RWPE2 (cell line): Measurements from ENCODE around the gene FCRL1.

Experiments
- ATAC-seq: fragments of 200-7000 bp; cut with Tn5 transposase; 3 replicates; pipeline ENCODE4 v1.9.1; 2021; ENCODE audit warnings: low read depth
- DNase-seq: peaks from one replicate; pipeline ENCODE4 v3.0.0-alpha.2; 2020; ENCODE audit warnings: low spot score
- H3K27ac ChIP-seq: fragments of 450-650 bp; 2 replicates; pipeline ENCODE4 v1.5.1; 2017; ENCODE audit warnings: mild to moderate bottlenecking; ENCODE audit not compliant: poor library complexity, severe bottlenecking
- H3K27me3 ChIP-seq: fragments of 250-450 bp; sonication (Bioruptor Pico); 2 replicates; pipeline ENCODE4 v1.5.1; 2021; ENCODE audit warnings: mild to moderate bottlenecking, moderate library complexity; ENCODE audit not compliant: insufficient read depth, poor library complexity, severe bottlenecking
- H3K36me3 ChIP-seq: fragments of 250-450 bp; sonication (Bioruptor Pico); 2 replicates; pipeline ENCODE4 v1.5.1; 2020; ENCODE audit warnings: low read depth, mild to moderate bottlenecking, moderate library complexity
- H3K4me1 ChIP-seq: fragments of 250-450 bp; sonication (Bioruptor Pico); 2 replicates; pipeline ENCODE4 v1.5.1; 2021; ENCODE audit warnings: mild to moderate bottlenecking, moderate library complexity; ENCODE audit not compliant: insufficient read depth, poor library complexity, severe bottlenecking
- H3K4me3 ChIP-seq: fragments of 250-450 bp; sonication (Bioruptor Pico); 2 replicates; pipeline ENCODE4 v1.5.1; 2021; ENCODE audit warnings: mild to moderate bottlenecking, moderate library complexity; ENCODE audit not compliant: severe bottlenecking
- H3K9me3 ChIP-seq: fragments of 250-450 bp; sonication (Bioruptor Pico); 2 replicates; pipeline ENCODE4 v1.5.1; 2021; ENCODE audit warnings: mild to moderate bottlenecking, moderate library complexity; ENCODE audit not compliant: severe bottlenecking
- TF ChIP-seq, protein P1 (sequence below): fragments of 450-650 bp; IDR thresholded peaks from one replicate; pipeline ENCODE4 v1.5.1; 2017; ENCODE audit warnings: mild to moderate bottlenecking, moderate library complexity; ENCODE audit not compliant: poor library complexity, severe bottlenecking

Gene FCRL1

DNA sequence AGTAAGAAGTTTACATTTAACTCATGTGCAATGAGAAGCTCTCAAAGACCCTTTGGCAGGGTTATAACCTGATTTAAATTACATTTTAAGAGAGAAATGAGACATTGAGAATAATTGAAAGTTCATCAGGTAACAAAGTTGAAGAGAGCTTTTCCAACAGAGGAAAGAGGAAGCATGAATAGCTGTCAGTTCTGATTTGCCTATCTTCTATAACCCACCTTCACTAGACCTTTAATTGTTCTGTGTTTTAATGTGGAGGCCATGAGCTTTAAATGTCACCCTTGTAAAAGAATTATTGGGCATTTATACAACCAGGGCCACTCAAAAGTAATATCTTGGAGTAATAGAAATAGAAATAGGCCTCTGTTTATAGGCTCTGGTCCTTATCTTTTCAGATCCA lies 9.3 kb upstream of the FCRL1 start:
- H3K27ac ChIP-seq, result no peak overlapping the region
- no peak for ATAC-seq
- H3K4me3 ChIP-seq, result no peak overlapping the region
- H3K9me3 ChIP-seq, result no peaks in the 10 kb centered on the region
- no peak for DNase-seq
- TF ChIP-seq, protein P1, sequence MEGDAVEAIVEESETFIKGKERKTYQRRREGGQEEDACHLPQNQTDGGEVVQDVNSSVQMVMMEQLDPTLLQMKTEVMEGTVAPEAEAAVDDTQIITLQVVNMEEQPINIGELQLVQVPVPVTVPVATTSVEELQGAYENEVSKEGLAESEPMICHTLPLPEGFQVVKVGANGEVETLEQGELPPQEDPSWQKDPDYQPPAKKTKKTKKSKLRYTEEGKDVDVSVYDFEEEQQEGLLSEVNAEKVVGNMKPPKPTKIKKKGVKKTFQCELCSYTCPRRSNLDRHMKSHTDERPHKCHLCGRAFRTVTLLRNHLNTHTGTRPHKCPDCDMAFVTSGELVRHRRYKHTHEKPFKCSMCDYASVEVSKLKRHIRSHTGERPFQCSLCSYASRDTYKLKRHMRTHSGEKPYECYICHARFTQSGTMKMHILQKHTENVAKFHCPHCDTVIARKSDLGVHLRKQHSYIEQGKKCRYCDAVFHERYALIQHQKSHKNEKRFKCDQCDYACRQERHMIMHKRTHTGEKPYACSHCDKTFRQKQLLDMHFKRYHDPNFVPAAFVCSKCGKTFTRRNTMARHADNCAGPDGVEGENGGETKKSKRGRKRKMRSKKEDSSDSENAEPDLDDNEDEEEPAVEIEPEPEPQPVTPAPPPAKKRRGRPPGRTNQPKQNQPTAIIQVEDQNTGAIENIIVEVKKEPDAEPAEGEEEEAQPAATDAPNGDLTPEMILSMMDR, result no peak
- H3K4me1 ChIP-seq, result no peaks in the 10 kb centered on the region
- no peaks in the 10 kb centered on the region for H3K36me3 ChIP-seq
- peaks cover 14% of the 10 kb centered on the region for H3K27me3 ChIP-seq

DNA sequence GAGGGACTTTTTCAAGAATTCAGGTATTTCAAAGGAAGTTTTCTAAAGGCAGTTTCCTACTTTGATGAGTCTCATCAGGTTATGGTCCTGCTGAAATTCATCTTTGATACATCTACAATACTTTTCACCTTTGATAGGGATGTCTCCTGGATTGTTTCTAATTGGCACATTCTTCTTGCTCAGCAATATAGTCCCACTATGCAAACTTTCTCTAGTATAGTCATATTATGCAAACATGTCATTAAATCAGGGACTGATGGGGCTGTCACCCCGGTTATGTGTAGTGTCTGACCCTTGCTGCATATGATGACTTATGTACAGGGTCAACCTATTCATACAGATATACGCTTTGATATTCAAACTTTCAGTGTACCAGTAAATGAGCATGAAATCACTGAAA lies 379 bp upstream of the FCRL1 start:
- Histone ChIP-seq H3K27ac (no peak overlapping the region), H3K36me3 (no peaks in the 10 kb centered on the region), H3K4me3 (no peak overlapping the region), H3K4me1 (no peaks in the 10 kb centered on the region), H3K27me3 (peaks cover 3% of the 10 kb centered on the region), H3K9me3 (no peaks in the 10 kb centered on the region)
- no peak for DNase-seq
- no peak for ATAC-seq
- TF ChIP-seq, protein P1, result no peak

DNA sequence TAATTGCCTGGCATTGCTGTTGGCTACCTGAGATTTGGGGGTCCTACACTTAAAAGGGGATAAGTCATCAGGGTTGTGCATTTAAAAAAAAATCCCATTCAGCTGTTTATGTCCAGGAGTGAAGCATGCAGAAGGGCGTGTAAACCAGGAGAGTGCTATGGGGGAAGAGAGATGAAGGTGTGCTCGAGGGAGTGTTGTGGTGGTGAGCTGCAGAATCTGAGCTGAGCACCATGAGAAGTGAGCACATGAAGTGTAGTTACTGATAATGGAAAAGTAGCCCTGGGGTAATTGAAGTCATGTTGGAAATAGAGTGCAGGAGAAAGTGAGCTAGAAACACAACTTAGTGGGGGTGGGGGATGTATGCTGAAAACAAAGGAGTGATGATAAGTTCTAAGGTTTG lies 705 bp downstream of the FCRL1 start:
- TF ChIP-seq, protein P1, result no peak
- Histone ChIP-seq H3K27ac (no peak overlapping the region), H3K4me3 (no peak overlapping the region), H3K9me3 (no peaks in the 10 kb centered on the region), H3K27me3 (no peaks in the 10 kb centered on the region), H3K36me3 (no peaks in the 10 kb centered on the region), H3K4me1 (no peaks in the 10 kb centered on the region)
- DNase-seq (no peak), ATAC-seq (no peak)

DNA sequence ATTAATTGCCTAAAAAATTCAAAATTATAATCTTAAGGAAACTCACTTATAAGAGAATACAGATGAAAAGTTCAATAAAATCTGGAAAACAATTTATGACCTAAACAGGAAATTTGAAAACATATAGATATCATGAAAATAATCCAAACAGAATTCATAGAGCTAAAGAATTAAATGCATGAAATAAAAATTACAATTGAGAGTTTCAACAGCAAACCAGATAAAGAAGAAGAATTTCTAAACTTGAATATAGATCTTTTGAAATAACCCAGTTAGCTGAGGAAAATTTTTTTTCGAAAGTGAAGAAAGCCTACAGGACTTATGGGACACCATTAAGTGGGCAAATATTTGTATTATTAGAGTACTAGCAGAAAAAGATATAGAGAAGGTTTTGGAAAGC lies 6.7 kb downstream of the FCRL1 start:
- H3K27ac ChIP-seq, result no peak overlapping the region
- no peaks in the 10 kb centered on the region for H3K36me3 ChIP-seq
- ATAC-seq (no peak), DNase-seq (no peak)
- H3K9me3 ChIP-seq, result peaks cover 6% of the 10 kb centered on the region
- peaks cover 3% of the 10 kb centered on the region for H3K27me3 ChIP-seq
- H3K4me1 ChIP-seq, result no peaks in the 10 kb centered on the region
- TF ChIP-seq, protein P1, result no peak
- H3K4me3 ChIP-seq, result no peak overlapping the region

DNA sequence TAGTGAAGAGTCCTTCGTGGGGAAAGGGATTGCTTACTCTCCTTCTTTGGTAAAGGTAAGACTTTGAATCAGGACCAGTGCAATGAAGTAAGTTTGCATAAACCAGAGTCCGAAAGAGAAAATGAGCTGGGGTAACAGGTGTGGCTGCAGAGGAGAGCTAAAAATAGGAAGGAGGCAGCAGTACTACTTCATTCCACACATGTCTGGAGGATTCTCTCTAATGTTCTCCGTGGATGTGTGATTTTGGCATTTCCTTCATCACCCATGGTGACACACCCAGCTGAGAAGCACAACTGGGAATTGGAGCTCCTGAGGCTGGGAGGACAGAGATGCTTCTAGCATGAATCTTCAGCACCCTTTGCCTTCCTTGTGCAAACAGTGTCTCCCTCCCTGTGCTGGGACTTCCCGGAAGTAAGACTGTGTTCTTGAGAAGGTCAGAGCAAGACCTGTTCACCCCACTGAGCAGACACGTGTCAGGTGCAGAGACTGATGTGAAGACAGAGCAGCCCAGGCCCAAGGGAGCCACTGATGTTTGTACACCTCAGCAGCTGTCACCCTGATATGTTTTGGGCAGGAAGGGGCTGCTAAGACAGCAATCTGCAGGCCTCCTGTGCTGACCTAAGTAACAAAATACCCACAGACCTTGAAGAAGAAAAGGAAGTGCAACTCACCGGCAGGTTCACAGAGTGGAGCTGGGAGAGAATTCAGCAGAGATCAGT lies 13.3 kb downstream of the FCRL1 start:
- ATAC-seq, result no peak
- no peak for DNase-seq
- H3K27me3 ChIP-seq, result peaks cover 3% of the 10 kb centered on the region
- H3K4me1 ChIP-seq, result no peaks in the 10 kb centered on the region
- H3K27ac ChIP-seq, result no peak overlapping the region
- TF ChIP-seq, protein P1, result no peak
- H3K4me3 ChIP-seq, result no peak overlapping the region
- H3K9me3 ChIP-seq, result no peaks in the 10 kb centered on the region
- H3K36me3 ChIP-seq, result no peaks in the 10 kb centered on the region
